ENCODE results near the gene TMEM184B. TPM values are rescaled to one million over a fixed set of nuclear protein-coding genes. Genes with fewer than 3 reads are reported as not detected.

The TMEM184B gene
- total and polyA plus RNA-seq, 10 of the 15 experiments (the other 5 are each of a cell fraction or from before 2014, with no cell fraction given): 0.56 to 22.4 (median 7.9) TPM

GRCh38 chr22:38305471-38306448 lies 33.0 kb upstream of the TMEM184B start (continued):
- TF ChIP-seq E2F4 (IDR thresholded peaks at IDR 0.05; ENCODE audit: low read depth, low read length): no peak
- TF ChIP-seq NFXL1 (IDR thresholded peaks at IDR 0.05; ENCODE audit: borderline replicate concordance): no peak
- TF ChIP-seq NFIC (IDR thresholded peaks at IDR 0.05; ENCODE audit: low read depth, low read length): peak; percentile 67; the same call in 1 of the 2 replicates
- TF ChIP-seq ZNF217 (IDR thresholded peaks at IDR 0.05): peak; percentile 86; the same call in 1 of the 2 replicates
- no peak for TF ChIP-seq SUZ12 (IDR thresholded peaks at IDR 0.05; ENCODE audit: unreplicated experiment)
- peak; percentile 61; the same call in 1 of the 2 replicates for TF ChIP-seq MTA2 (IDR thresholded peaks at IDR 0.05; ENCODE audit: low read depth)
- peak; percentile 57 for TF ChIP-seq ZBED1 (IDR thresholded peaks at IDR 0.05; ENCODE audit: borderline replicate concordance)
- TF ChIP-seq RAD51 (IDR thresholded peaks at IDR 0.05): no peak
- no peak for TF ChIP-seq FOS (IDR thresholded peaks at IDR 0.05; ENCODE audit: borderline replicate concordance, extremely low read depth, insufficient read length)
- TF ChIP-seq ZNF24 (IDR thresholded peaks at IDR 0.05): no peak
- TF ChIP-seq BACH1 (IDR thresholded peaks at IDR 0.05; ENCODE audit: borderline replicate concordance): peak; percentile 81
- TF ChIP-seq ATF2 (IDR thresholded peaks at IDR 0.05; ENCODE audit: low read length): peak; percentile 61
- no peak for TF ChIP-seq SIN3A (IDR thresholded peaks at IDR 0.05; ENCODE audit: low read depth, low read length)
- TF ChIP-seq PBX3 (IDR thresholded peaks at IDR 0.05; ENCODE audit: insufficient replicate concordance, low read depth, low read length): peak; percentile 80
- no peak for TF ChIP-seq MYC (IDR thresholded peaks at IDR 0.05; ENCODE audit: insufficient read depth, insufficient read length, insufficient replicate concordance, low read length, severe bottlenecking)
- TF ChIP-seq NKRF (conservative IDR thresholded peaks at IDR 0.05): no peak
- no peak for TF ChIP-seq EZH2 (IDR thresholded peaks at IDR 0.05; ENCODE audit: borderline replicate concordance, control insufficient read depth, low read depth, low read length)
- TF ChIP-seq HDAC2 (IDR thresholded peaks at IDR 0.05): no peak
- no peak for TF ChIP-seq PRDM15 (CRISPR knock-in tag; IDR thresholded peaks at IDR 0.05)
- TF ChIP-seq CHD4 (IDR thresholded peaks at IDR 0.05): no peak

All from GM12878 (cell line).